ENCODE measurements around the gene KRT39.

Gene KRT39

DNA sequence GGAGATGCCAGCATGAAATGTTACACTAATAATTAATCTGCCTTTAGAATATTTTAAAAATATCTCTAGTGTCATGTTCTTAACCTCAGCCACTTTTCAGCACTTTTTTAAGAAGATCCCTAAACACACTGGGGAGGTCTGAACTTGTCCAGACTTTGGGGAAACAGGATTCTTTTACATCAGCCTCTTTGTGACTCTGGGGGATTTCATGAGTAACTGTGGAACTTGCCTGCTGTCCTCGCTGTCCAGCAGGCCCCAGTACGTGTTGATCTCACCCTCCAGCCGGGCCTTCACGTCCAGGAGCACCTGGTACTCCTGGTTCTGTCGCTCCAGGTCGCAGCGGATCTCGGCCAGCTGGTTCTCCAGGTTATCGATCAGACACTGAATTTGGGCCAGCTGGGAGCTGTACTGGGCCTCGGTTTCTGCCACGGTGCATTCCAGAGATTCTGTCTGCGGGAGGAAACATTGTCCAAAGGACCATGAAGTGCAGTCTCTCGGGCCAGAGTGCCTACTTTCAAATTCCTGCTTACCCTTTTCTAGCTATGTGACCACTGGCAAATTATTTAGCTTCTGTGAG lies 11.9 kb upstream of the KRT39 start:
- no peak for DNase-seq

DNA sequence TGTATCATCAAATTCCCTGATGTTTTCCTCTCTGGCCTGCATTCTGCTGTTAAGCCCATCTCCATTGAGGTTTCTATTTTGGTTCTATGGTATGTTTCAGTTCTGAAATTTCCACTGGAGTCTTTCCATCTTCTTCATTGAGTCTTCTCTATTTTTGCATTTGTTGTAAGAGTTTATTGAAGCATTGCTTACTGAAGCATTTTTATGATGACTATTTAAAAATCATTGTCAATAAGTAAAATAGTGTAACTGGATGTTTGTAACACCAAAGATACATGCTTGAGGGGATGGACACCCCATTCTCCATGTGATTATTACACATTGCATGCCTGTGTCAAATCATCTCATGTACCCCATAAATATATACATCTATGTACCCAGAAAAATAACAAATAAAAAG lies 8.8 kb upstream of the KRT39 start:
- DNase-seq = no peak

DNA sequence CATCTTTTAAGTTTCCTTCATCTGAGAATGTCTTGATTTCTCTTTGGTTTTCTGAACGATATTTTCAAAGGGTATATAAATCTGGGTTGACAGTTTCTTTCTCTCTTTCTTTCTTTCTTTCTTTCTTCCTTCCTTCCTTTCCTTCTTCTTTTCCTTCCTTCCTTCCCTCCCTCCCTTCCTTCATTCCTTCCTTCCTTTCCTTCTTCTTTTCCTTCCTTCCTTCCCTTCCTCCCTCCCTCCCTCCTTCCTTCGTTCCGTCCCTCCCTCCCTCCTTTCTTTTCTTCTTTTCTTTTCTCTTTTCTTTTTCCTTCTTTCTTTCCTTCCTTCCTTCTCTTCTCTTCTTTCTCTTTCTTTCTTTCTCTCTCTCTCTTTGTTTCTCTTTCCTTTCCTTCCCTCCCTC lies 7.6 kb upstream of the KRT39 start:
- DNase-seq = no peak

DNA sequence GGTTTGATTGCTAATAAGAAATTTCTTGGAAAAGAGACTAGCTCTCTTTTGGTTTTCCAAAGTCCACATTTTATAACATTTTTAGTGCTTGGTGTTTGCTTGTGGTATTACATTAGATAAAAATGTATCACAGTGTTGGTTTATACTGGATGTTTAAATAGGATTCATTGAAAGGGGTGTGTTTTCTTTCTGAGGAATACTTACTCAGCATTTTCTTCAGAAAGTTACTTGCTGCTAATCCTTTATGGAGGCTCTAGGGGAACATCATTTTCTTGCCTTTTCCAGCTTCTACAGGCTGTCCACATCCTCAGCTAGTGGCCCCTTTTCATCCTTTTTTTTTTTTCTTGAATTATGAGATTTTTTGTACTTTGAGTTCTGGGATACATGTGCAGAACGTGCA lies 834 bp upstream of the KRT39 start:
- no peak for DNase-seq

DNA sequence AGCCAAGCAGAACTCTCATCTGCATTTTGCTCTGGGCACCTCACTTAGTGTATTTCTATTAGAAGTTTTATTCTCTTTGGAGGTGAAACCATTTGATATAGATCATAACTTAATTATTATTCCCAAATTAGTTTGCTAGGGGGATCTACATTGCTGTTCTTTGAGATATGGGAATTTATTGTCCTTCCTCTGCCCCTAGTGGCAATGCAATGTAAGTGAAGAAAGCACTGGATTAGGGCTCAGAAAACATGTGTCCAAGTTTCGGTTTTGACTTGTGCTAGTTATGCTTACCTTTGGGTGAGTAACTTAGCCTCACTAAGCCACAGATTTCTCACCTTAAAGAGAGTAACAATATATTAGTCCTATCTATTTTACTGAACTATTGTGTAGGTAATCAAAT lies 2.9 kb downstream of the KRT39 start:
- no peak for DNase-seq

DNA sequence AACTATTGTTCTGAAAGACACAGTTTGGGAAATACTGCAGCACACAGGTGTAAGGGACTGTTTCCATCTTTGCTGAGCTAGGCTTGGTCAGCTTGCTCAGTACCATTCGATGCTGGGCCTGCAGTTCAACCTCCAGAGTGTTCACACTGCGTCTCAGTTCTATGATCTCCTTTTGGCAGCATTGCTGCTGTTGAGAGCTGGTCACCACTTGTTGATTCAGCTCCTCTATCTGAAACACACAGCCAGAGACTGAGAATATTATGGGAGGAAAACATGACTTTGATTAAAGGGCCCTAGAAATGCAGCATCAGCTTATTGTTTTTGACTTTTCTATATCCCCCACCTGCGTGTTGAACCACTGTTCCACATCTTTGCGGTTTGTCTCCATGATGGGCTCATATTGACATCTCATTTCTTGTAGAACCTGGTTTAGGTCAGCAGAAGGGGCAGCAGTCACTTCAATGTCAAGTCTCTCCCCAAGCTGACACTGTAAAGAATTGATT lies 4.6 kb downstream of the KRT39 start:
- no peak for DNase-seq

DNA sequence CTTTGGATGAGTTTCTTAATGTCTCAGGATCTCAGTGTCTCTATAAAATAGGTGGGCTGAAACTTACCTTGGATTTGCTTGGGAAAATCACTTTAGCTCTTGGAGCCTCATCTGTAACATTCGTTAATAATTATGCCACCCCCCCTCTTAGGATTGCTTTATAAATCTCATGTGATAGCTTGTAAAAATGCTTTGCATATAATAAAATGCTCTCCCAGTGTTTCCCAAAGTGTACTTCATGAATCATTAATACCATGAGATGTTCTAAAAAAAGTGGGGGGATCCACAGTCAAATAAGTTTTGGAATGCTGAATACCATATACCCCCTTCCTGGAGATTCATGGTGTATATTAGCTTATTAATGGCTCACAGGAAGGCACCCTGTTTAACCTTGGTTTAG lies 5.2 kb downstream of the KRT39 start:
- no peak for DNase-seq

DNA sequence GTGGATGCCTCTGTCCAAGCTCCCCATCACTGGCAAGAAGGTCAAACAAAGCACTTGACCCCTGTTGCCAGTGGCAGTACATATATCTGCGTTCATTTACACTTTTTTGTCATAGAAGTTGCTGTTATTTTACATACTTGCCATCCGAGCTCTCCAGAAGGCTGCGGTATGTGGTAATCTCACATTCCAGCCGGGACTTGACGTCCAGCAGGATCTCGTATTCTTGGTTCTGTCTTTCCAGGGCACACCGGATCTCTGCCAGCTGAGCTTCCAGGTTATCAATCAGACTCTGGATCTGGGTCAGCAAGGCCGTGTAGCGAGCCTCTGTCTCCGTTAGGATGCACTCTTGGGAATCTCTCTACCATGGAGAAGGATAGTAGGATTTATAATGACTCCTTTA lies 6.6 kb downstream of the KRT39 start:
- no peak for DNase-seq

DNA sequence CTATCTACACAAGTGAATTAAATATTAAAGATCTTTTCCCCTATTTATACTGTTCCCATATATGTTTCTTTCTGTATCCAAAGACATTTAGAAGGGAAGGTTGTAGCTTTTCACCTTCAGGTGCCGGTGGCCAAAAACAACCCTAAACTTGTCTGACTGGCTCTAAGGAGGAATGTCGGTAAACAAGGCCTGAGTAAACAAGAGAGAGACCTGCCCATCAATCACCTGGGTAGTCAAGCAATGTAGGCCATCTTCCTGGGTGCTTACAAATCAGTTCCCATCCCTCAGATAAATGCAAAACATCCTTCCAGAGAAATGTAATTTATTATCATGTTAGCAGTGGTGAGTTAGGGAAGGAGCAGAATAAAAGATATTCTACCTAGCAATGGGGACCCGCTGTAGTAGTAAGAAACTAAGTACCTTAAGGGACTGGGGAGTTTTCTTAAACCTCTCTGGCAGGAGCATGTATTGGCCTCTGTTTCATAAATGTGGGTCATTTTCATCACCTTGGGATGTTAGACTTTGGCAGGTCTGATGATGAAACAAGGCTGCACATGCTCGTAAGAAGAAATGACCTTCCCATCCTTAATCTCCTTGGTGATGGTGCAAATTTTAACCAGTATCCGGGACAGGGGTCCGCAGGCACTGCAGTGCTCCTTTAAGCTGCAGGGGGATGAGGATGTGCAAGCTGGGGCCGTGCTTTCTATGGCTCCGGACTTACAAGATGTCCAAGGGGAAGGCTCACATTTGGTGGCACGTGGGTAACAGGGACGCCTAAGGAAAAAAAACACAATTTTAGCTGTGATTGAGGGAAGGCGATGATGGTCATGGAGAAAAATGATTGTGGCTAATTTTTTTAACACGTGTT lies 8.4 kb downstream of the KRT39 start:
- DNase-seq = no peak

DNA sequence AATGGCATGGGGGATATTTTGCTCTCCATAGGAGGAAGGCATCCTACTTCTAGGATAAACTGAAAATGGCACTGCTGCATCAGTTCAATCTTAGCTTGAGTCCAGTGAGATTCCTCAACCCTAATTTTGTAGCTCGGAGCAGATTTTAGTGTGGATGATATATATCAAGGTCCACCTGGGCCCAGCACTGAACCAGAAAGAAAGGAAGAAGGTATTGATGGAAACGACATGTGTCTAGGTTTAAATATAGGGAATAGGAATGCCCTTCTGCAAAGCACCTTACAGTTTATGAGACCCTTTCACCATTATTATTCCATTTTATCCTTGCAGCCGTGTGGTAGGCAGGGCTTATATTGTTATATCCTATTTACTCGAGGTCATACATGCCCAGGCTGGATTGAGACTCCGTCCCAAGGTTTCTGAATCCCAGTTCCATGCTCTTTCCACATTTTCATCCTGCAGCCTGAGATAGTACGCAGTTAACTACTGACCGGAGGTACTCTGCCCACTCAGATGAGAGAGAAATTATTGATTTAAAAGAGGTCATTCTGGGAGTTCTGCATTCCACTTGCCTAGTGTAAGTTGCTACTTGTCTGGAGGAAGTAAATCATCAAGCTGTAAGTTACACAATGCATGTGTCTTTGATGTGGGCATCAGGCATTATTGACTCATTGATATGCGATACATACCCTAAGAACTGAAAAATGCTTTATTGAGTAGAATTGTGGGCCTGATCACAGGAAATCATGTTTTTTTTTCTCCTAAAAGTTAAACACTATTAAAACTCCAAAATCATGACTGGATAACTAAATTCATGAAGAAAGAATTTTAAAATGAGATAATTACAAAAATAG lies 10.1 kb downstream of the KRT39 start:
- no peak for DNase-seq

DNA sequence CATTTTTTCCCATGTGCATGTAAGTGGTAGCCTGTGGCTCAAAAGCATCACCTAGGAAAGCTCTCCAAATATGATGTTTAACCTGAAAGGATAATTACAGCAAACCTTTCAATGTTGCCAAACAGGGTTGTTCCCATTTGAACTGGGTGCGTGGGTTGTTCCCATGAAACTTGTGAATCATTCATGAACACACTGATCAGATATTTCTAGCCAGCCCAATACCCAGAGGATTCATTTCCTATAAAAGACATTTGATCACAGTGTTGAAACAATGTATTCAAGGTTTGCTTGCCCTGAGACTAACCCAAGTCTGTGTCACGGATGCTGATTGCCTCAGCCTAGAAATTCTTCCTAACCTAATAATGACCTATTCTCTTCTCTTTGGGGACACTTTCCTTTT lies 12.9 kb downstream of the KRT39 start:
- no peak for DNase-seq

DNA sequence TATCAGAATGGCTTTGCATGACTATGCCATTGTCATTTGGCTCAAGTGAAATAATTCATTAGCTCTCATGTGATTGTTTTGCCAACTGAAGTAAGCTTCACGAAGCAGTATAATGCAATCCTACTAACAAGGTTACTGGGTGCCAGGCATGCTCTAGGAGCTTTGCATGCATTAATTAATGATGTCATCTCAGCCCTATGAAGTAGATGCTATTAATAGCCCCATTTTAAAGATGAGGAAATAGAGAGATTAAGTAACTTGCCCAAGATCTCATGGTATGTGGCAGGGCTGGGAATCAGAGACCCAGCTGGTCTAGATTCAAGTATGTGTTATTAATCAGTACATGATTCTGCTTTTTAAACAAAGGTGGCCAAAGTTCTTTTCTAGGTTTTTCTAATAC lies 14.1 kb downstream of the KRT39 start:
- no peak for DNase-seq

DNA sequence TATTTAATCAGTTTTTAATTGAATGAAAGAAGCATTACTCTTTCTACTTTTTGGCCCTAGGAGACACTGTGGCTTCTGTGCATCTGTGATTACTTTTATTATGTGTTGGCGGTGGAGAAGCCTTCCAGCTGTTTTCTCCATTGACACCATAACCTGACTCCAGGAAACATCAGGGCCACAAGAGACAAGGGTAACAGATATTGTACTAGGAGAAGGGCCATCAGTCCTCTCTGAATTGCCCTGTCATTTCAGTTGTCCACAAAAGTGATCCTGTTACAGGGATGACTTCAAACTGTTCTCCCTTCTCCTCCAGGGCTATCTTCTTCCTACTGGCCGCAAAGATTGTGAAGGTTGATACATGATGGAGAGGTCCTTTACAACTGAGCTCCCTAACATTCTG lies 14.6 kb downstream of the KRT39 start:
- no peak for DNase-seq

DNA sequence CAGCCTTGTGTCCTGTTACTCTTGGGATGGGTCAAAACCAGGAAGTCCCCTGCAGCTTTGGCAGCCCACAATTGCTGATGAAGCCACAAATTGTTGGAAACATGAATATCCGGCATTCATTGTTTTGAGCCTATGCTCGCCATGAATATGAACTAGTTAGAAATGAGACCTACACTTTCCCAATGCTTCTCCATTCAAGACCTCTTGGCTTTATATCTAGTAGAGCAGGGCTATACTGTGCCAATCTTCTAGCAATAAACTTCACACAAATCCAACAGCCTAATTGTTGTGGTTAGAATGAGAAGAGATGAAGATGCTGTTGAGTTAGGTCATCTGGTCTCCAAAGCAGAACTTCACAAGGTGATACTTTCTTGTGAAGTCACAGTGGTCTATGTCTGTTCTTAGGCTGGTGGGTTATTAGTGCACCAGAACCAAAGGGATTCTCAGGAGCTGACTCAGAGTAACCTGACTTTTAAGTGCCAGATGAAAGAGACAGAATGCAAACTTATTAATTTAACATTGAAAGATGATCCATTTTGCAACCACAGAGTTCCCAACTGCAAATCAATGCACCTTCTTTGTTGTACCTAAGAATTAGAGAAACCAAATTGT lies 15.6 kb downstream of the KRT39 start:
- no peak for DNase-seq

DNA sequence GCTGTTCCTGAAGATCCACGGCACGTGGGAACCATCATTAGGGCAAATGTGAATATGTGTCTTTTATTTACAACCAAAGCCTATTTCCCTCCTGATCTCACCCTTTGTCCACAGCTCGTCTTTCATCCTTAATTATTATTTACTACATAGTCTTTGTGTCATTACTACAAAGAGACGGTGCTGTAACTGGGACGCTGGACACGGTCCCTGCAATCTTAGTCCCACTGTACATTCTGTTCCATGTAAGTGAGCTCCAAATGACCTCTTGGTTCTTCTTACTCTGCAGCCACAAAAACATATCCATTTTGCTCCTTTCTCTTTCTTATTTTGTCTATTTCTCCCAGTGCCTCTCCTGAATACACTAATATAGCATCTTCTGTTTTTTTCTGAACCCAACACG lies 16.6 kb downstream of the KRT39 start:
- DNase-seq = no peak

DNA sequence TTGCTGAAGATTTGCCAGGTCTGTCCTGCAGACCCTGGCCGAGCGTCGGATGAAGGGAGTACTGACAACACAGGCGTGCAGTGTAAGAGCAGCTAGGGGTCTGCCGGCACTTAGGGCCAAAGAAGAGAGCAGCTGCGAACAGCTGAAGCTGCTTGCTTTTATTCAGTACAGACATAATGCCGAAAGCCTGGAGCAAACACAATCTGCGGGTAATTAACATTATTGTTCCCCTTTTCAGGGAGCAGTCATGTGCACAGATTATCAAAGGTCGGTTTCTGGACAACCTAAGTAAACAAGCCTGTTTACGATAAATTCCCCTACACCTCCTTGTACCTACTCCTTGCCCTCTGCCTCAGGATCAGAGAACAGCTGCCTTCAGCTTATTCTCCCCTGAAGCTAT lies 17.3 kb downstream of the KRT39 start:
- no peak for DNase-seq

DNA sequence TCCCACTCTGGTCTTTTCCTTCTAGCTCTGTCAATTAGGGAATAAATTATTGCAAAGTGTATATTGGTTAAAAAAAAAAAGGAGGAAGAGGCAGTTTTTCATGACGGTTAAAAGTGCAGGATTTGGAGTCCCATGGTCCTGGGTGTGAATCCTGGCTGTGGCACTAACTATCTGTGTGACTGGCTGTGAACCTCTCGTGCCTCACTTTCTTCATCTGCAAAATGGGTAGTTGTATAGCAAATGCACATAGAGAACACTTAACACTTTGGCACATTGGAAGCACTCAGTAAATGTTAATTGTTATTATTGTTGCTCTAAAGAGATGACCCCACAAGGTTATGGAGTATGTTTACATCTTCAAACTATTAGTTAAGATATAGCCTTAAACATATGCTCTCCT lies 18.8 kb downstream of the KRT39 start:
- DNase-seq = no peak

DNA sequence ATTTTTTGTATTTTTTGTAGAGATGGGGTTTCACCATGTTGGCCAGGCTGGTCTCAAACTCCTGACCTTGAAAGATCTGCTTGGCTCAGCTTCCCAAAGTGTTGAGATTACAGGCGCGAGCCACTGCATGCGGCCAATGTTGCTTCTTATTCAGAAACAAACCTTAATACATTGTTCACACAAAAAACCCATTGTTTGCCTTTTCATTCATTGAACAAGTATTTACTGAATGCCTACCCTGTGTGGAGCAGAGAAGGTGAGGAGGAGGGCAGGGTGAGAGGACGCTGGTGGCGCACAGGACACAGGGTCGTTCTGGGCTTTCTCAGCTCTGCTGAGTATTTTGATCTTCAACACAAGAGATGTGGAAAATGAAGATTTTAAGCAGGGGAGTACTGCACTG lies 21.3 kb downstream of the KRT39 start:
- no peak for DNase-seq

DNA sequence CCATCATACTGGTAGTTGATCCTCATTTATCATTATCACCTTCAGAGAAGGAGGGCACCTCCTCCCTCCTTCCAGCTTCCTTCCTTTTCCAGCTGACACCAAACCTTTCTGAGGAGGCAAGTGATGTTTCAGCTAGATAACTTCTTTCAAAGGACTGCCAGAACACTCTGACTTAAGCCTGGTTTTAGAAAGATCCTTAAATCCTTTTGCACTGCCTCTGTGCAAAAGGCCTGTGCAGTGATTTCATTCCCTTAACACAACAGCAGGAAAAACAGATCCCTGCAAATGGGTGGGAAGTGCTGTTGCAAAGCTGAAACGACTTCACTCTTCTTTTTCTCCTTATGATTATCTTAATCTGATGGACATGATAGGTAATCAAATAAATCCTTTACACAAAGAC lies 22.2 kb downstream of the KRT39 start:
- DNase-seq = no peak

DNA sequence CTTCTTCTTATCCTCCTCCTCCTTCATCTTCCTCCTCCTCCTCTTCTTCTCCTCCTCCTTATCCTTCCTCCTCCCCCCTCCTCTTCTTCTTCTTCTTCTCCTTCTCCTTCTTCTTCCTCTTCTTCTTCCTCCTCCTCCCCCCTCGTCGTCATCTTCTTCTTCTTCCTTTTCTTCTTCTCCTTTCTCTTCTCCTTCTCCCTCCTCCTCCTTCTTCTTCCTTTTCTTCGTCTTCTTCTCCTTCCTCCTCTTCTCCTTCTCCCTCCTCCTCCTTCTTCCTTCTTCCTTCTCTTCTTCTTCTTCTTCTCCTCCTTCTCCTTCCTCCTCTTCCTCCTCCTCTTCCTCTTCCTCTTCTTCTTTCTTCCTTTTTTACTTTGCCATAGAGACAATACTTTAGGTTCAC lies 24.2 kb downstream of the KRT39 start:
- DNase-seq = no peak

DNA sequence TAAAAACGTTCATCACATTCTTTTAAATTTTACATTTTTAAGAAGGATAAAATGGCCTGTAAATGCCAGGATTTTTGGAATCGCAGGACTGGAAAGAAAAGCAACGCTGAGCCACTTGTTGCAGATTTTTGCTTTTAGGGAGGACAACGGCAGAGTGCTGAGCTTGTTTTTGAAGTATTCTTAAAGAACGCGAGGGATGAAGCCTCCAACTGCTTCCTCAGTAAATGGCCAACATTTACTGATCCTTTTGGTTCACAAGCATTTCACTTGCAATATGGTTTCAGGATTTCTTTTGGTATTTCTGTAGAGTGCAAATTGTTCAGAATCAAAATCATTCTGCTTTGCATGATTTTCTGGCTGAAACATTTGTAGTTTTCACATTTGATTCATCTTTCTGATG lies 26.5 kb downstream of the KRT39 start:
- no peak for DNase-seq

DNA sequence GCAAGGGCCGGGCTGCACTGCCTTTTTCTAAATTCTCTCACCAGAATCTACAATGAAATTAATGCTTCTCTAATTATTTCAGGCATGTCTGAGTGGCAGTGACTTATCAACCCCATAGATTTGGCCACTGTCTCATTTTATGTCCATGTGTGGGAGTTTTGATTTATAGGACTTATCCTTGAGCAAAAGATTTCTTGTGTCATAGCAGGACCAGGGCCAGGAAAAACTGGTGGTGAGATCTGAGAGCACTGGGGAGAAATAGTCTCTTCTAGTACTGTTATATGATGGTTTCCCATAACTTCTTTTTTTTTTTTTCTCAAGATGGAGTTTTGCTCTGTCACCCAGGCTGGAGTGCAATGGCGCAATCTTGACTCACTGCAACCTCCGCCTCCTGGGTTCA lies 27.8 kb downstream of the KRT39 start:
- DNase-seq = no peak

DNA sequence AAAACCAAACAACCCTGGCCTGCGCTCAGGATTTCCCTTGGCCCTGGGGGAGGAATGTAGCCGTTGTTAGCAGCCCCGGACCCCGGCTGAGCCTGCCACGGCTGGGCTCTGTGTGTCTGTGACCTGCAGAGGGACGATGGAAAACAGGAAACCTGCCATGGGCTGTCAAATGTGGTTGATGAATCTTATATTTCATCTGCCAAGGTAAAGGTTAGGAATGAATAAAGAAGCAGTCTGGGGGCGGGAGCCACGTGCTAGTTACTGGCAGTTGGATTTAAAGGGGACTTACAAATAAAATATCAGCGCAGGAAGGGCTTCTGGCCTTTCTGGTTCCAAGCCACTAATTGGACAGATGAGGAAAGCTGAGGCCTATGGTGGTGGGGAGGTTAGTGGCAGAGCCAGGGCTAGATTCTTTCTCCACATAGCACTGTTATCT lies 29.3 kb downstream of the KRT39 start, which contains the start of gene KRT23:
TSS of gene KRT23 (minus strand) at position 263 of the 436 bp plus-strand sequence. CDS start 1,043 bp downstream, outside the sequence.
- DNase-seq = no peak

All from NCI-H446 (cell line).